PFSK-1 (cell line): ENCODE measurements around the gene C1QTNF4.

Experiments used
- POLR2AphosphoS5 ChIP-seq: IDR thresholded peaks from 2 replicates; pipeline ENCODE4 v1.6.1; 2012; ENCODE audit warnings: low read depth, mild to moderate bottlenecking, control low read depth, low read length, moderate library complexity
- TAF1 ChIP-seq: IDR thresholded peaks from 2 replicates; pipeline ENCODE4 v1.6.1; 2012; ENCODE audit warnings: low read length, control low read depth, borderline replicate concordance; ENCODE audit not compliant: insufficient read depth
- TF ChIP-seq, protein P1 (sequence below), 2 experiments: IDR thresholded peaks; 2 replicates each; pipeline versions ENCODE4 v1.6.1 to v1.8.0; 2011 to 2012; ENCODE audit warnings: low read depth in 2 of 2, low read length in 2 of 2, control low read depth in 1 of 2, inconsistent platforms in 1 of 2, mild to moderate bottlenecking in 1 of 2, moderate library complexity in 1 of 2; ENCODE audit not compliant: insufficient read depth in 1 of 2

DNA sequence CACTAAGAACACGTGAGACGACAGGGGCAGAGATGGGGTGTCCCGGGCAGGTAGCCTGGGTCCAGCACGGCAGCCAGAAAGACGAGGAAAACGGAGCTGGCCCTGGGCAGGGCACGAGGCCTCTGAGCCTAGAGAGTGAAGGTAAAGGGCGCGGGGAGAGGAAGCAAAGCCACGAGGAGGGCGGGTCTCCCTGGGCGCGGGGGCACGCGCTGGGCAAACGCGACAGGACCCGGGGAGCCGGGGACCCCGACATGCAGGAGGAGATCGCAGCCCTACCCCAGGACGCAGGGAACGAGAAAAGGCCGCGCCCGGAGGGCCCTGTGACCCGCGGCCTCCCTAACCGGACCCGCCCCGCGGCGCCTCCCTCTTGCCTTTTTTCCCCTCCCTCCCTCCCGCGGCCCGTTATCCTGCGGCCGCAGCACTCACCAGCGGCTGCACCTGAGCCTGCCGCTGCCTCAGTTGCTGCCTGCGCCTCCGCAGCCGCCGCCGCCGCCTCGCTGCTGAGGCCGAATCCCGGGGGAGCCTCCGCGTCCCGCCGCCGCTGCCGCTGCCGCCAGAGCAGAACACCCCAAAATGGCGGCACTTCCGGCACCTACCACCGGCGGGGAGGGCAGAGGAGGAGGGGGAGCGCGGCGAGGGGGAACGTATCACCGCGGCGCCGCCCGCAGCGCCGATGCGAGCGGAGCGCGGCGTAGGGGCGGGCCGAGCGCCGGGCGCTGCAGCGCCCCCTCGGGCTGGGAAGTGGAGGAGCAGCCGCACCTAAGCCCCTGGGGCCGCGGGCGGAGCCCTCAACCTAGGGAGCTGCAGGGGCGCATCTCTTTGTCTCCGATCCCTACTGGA lies 41.4 kb downstream of the C1QTNF4 start, which contains the start of gene CELF1:
- peak; percentile 89 for TF ChIP-seq POLR2AphosphoS5
- TF ChIP-seq TAF1 = peak; percentile 73
- TF ChIP-seq, protein P1, sequence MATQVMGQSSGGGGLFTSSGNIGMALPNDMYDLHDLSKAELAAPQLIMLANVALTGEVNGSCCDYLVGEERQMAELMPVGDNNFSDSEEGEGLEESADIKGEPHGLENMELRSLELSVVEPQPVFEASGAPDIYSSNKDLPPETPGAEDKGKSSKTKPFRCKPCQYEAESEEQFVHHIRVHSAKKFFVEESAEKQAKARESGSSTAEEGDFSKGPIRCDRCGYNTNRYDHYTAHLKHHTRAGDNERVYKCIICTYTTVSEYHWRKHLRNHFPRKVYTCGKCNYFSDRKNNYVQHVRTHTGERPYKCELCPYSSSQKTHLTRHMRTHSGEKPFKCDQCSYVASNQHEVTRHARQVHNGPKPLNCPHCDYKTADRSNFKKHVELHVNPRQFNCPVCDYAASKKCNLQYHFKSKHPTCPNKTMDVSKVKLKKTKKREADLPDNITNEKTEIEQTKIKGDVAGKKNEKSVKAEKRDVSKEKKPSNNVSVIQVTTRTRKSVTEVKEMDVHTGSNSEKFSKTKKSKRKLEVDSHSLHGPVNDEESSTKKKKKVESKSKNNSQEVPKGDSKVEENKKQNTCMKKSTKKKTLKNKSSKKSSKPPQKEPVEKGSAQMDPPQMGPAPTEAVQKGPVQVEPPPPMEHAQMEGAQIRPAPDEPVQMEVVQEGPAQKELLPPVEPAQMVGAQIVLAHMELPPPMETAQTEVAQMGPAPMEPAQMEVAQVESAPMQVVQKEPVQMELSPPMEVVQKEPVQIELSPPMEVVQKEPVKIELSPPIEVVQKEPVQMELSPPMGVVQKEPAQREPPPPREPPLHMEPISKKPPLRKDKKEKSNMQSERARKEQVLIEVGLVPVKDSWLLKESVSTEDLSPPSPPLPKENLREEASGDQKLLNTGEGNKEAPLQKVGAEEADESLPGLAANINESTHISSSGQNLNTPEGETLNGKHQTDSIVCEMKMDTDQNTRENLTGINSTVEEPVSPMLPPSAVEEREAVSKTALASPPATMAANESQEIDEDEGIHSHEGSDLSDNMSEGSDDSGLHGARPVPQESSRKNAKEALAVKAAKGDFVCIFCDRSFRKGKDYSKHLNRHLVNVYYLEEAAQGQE (IDR thresholded peaks at IDR 0.05; ENCODE audit: insufficient read depth in 1 of 2, low read depth in 2 of 2, low read length in 2 of 2) = no peak
